HCT116 (cell line): Measurements from ENCODE around the gene TMEM139. TPM values are rescaled to one million over a fixed set of nuclear protein-coding genes. Genes with fewer than 3 reads are reported as not detected.
A peak's percentile ranks its signal among the peaks of the same experiment; 100 is the strongest.

Experiments used
- ATAC-seq: fragments of 200-7000 bp; cut with Tn5 transposase; 2 replicates; pipeline ENCODE4 v1.9.1; 2020; ENCODE audit warnings: mild to moderate bottlenecking, moderate library complexity
- BruUV-seq: library from RNA; stranded (reverse); fragments of 400-500 nt; replicated peaks from 2 replicates; lab custom pipeline; 2021; lab: Mats Ljungman, UMichigan
- CTCF ChIA-PET: fragments of 300-600 bp; sonication (Branson Sonifier 250); formaldehyde crosslinking; loops from one replicate; lab custom pipeline; 2021; ENCODE audit warnings: antibody characterized with exemption; lab: Charles Lee
- POLR2A ChIA-PET: fragments of 300-600, 350-600 bp; sonication (Branson Sonifier 250); formaldehyde crosslinking; loops from one replicate; lab custom pipeline; 2021; ENCODE audit warnings: antibody characterized with exemption; lab: Charles Lee
- RAD21 ChIA-PET, 2 experiments: fragments of 300-600 bp; sonication (Branson Sonifier 250); formaldehyde crosslinking; loops; one replicate each; lab custom pipeline; 2023; ENCODE audit warnings: low total read pairs in 2 of 2; ENCODE audit not compliant: uncharacterized antibody in 2 of 2, unreplicated experiment in 2 of 2, low non-redundant PET in 1 of 2; lab: Charles Lee
- DNase-seq: peaks from one replicate; pipeline ENCODE4 v3.0.0-alpha.2; 2010; ENCODE audit warnings: low read depth, low spot score
- H2AFZ ChIP-seq: fragments of 200-600 bp; shearing (Covaris generic), sonication (generic); 2 replicates; pipeline ENCODE4 v1.6.1; 2017; ENCODE audit warnings: low read depth, mixed run types, mixed read lengths, antibody characterized with exemption, low read length; ENCODE audit not compliant: poor library complexity, severe bottlenecking
- H3K27ac ChIP-seq: 2 replicates; pipeline ENCODE4 v1.5.1; 2012; ENCODE audit warnings: low read depth, low read length
- H3K27me3 ChIP-seq: fragments of 200-600 bp; sonication (generic); 2 replicates; pipeline ENCODE4 v1.6.1; 2016; ENCODE audit warnings: mixed run types, low read length, mixed read lengths; ENCODE audit not compliant: insufficient read depth
- H3K36me3 ChIP-seq, 2 experiments: fragments of 200-500 bp in 1 of 2; fragments of 200-600 bp in 1 of 2; sonication (Bioruptor generic) in 1 of 2; sonication (generic) in 1 of 2; 2 replicates each; pipeline versions ENCODE4 v1.5.1 to v1.6.1; 2014 to 2016; ENCODE audit warnings: low read length in 2 of 2, inconsistent platforms in 1 of 2, mixed read lengths in 1 of 2, mixed run types in 1 of 2; ENCODE audit not compliant: insufficient read depth in 2 of 2, control insufficient read depth in 1 of 2
- H3K4me1 ChIP-seq, 2 experiments: fragments of 200-600 bp in 1 of 2; sonication (generic) in 1 of 2; 2 replicates each; pipeline versions ENCODE4 v1.5.1 to v1.6.1; 2012 to 2017; ENCODE audit warnings: low read length in 2 of 2, inconsistent platforms in 1 of 2, mild to moderate bottlenecking in 1 of 2, mixed read lengths in 1 of 2, mixed run types in 1 of 2, moderate library complexity in 1 of 2; ENCODE audit not compliant: insufficient read depth in 2 of 2, control insufficient read depth in 1 of 2
- H3K4me2 ChIP-seq: fragments of 200-600 bp; sonication (generic); 2 replicates; pipeline ENCODE4 v1.6.1; 2017; ENCODE audit warnings: mixed run types, low read length, mixed read lengths
- H3K4me3 ChIP-seq, 2 experiments: fragments of 200-600 bp in 1 of 2; sonication (generic) in 1 of 2; replicated peaks in 1 of 2; 2 replicates each; pipeline ENCODE4 v1.5.1; 2011 to 2016; ENCODE audit warnings: low read length in 2 of 2, control low read depth in 1 of 2, low read depth in 1 of 2, mild to moderate bottlenecking in 1 of 2, mixed read lengths in 1 of 2, mixed run types in 1 of 2
- H3K79me2 ChIP-seq: fragments of 200-600 bp; sonication (generic); 2 replicates; pipeline ENCODE4 v1.6.1; 2017; ENCODE audit warnings: mild to moderate bottlenecking, mixed run types, low read length, moderate library complexity, mixed read lengths; ENCODE audit not compliant: insufficient read depth
- H3K9ac ChIP-seq: fragments of 200-600 bp; sonication (generic); 2 replicates; pipeline ENCODE4 v1.6.1; 2016; ENCODE audit warnings: low read length, mixed read lengths
- H3K9me2 ChIP-seq: fragments of 200-600 bp; sonication (generic), shearing (Covaris generic); 2 replicates; pipeline ENCODE4 v1.6.1; 2017; ENCODE audit warnings: mixed run types, mild to moderate bottlenecking, moderate library complexity; ENCODE audit not compliant: insufficient read depth
- H3K9me3 ChIP-seq, 2 experiments: fragments of 200-500 bp in 1 of 2; fragments of 200-600 bp in 1 of 2; sonication (Bioruptor generic) in 1 of 2; sonication (generic) in 1 of 2; 2 replicates each; pipeline ENCODE4 v1.6.1; 2014 to 2017; ENCODE audit warnings: low read length in 2 of 2, mixed read lengths in 2 of 2, inconsistent platforms in 1 of 2, low read depth in 1 of 2, mild to moderate bottlenecking in 1 of 2, mixed run types in 1 of 2, moderate library complexity in 1 of 2; ENCODE audit not compliant: control insufficient read depth in 1 of 2, insufficient read depth in 1 of 2
- H4K20me1 ChIP-seq: fragments of 200-600 bp; sonication (generic), shearing (Covaris generic); 2 replicates; pipeline ENCODE4 v1.6.1; 2017; ENCODE audit warnings: mixed run types, mild to moderate bottlenecking, moderate library complexity; ENCODE audit not compliant: insufficient read depth
- ATF3 ChIP-seq: IDR thresholded peaks from 2 replicates; pipeline ENCODE4 v1.6.1; 2012
- CBX3 ChIP-seq: IDR thresholded peaks from 2 replicates; pipeline ENCODE4 v1.6.1; 2012; ENCODE audit warnings: low read depth
- CTCF ChIP-seq, 3 experiments: fragments of 200-600 bp in 1 of 3; sonication (generic) in 1 of 3; IDR thresholded peaks in 2 of 3; conservative IDR thresholded peaks in 1 of 3; 2 replicates each; pipeline ENCODE4 v1.5.1; 2012 to 2017; ENCODE audit warnings: low read depth in 2 of 3, low read length in 2 of 3, antibody characterized with exemption in 1 of 3, borderline replicate concordance in 1 of 3, control low read depth in 1 of 3, mild to moderate bottlenecking in 1 of 3, mixed read lengths in 1 of 3, mixed run types in 1 of 3, moderate library complexity in 1 of 3; ENCODE audit not compliant: insufficient read depth in 1 of 3
- EZH2 ChIP-seq: fragments of 200-600 bp; sonication (generic); IDR thresholded peaks from 2 replicates; pipeline ENCODE4 v1.6.1; 2017; ENCODE audit warnings: antibody characterized with exemption, mixed run types
- EZH2phosphoT487 ChIP-seq: fragments of 200-600 bp; IDR thresholded peaks from 2 replicates; pipeline ENCODE4 v1.6.1; 2018; ENCODE audit warnings: antibody characterized with exemption, borderline replicate concordance
- FOSL1 ChIP-seq: IDR thresholded peaks from 2 replicates; pipeline ENCODE4 v1.6.1; 2012; ENCODE audit warnings: low read depth
- JUND ChIP-seq: IDR thresholded peaks from 2 replicates; pipeline ENCODE4 v1.6.1; 2012
- POLR2A ChIP-seq: IDR thresholded peaks from 2 replicates; pipeline ENCODE4 v1.7.0; 2011; ENCODE audit warnings: borderline replicate concordance; ENCODE audit not compliant: insufficient read depth, insufficient read length; ENCODE audit errors: extremely low read depth
- POLR2AphosphoS5 ChIP-seq: IDR thresholded peaks from 2 replicates; pipeline ENCODE4 v1.6.1; 2011; ENCODE audit warnings: mild to moderate bottlenecking, low read depth, low read length, moderate library complexity
- RAD21 ChIP-seq: IDR thresholded peaks from 2 replicates; pipeline ENCODE4 v1.6.1; 2012; ENCODE audit warnings: low read depth, mild to moderate bottlenecking
- REST ChIP-seq: IDR thresholded peaks from 2 replicates; pipeline ENCODE4 v1.6.1; 2012; ENCODE audit warnings: low read depth
- SRF ChIP-seq: IDR thresholded peaks from 2 replicates; pipeline ENCODE4 v1.6.1; 2012; ENCODE audit warnings: low read depth
- TCF7L2 ChIP-seq: IDR thresholded peaks from 2 replicates; pipeline ENCODE4 v1.7.0; 2011; ENCODE audit warnings: borderline replicate concordance, inconsistent platforms; ENCODE audit not compliant: insufficient read depth, insufficient read length; ENCODE audit errors: extremely low read depth
- YY1 ChIP-seq: IDR thresholded peaks from 2 replicates; pipeline ENCODE4 v1.6.1; 2011; ENCODE audit warnings: low read length, low read depth, moderate library complexity, mild to moderate bottlenecking; ENCODE audit not compliant: insufficient replicate concordance; ENCODE audit errors: extremely low read depth
- ZFX ChIP-seq: fragments of 450-650 bp; IDR thresholded peaks from 2 replicates; pipeline ENCODE4 v1.6.1; 2017
- intact Hi-C: fragments of 100-400 bp; cut with micrococcal nuclease; formaldehyde crosslinking; loops from 2 replicates; pipeline ENCODE4 v1.10.0; 2022
- total RNA-seq: library from RNA; stranded (reverse); gene quantifications from one replicate; pipeline ENCODE4 v1.2.1, GENCODE V29; 2021; ENCODE audit not compliant: unreplicated experiment

The TMEM139 gene
- total RNA-seq, 1 experiment from 2014 or later: 9.9 TPM

GRCh38 chr7:143258831-143259230, 25.9 kb upstream of the TMEM139 start:
- DNase-seq (no peak), ATAC-seq (no peak)
- Histone ChIP-seq H3K79me2 (peaks cover 5% of the 10 kb centered on the region; the same call in 1 of the 2 replicates), H3K4me2 (no peak overlapping the region), H3K4me3 (no peak overlapping the region), H3K27ac (no peak overlapping the region), H3K9ac (no peak overlapping the region), H4K20me1 (no peaks in the 10 kb centered on the region), H3K36me3 (no peaks in the 10 kb centered on the region), H2AFZ (peak overlapping the region; percentile 51), H3K4me1 (peaks cover 9 to 24% of the 10 kb centered on the region in 2 experiments; a peak in 3 of 4 replicates), H3K27me3 (no peaks in the 10 kb centered on the region), H3K9me2 (no peaks in the 10 kb centered on the region), H3K9me3 (no peaks in the 10 kb centered on the region)
- no TSS peak for BruUV-seq
- ChIA-PET CTCF (interaction anchor here (1.0 kb wide), 1 partner anchor 18 kb away, joined by 3 read pairs; no protein-coding TSS in a partner anchor), POLR2A (no interaction called here), RAD21 (no interaction called here)
- TF ChIP-seq FOSL1 (no peak), JUND (no peak), ZFX (no peak), TCF7L2 (no peak), EZH2phosphoT487 (no peak), REST (no peak), ATF3 (no peak), CTCF (IDR thresholded peaks at IDR 0.05 in 2 of 3, conservative IDR thresholded peaks at IDR 0.05 in 1 of 3; ENCODE audit: borderline replicate concordance in 1 of 3, insufficient read depth in 1 of 3, low read depth in 2 of 3, low read length in 2 of 3) (no peak), RAD21 (no peak), CBX3 (no peak), POLR2A (no peak), YY1 (no peak), EZH2 (no peak), SRF (no peak), POLR2AphosphoS5 (no peak)
- intact Hi-C loops: loop anchor here (5.0 kb wide), 1 partner anchor 148 kb away; the partner anchor contains the start of gene EPHA1
